ENCODE measurements around the gene GLIS2.

GLIS2 gene

GRCh38 chr16:4293181-4293716 is 22.6 kb upstream of the GLIS2 start:
- H3K27me3 ChIP-seq (ENCODE audit: insufficient read depth, poor library complexity, severe bottlenecking) = no peaks in the 10 kb centered on the region
- TF ChIP-seq SPI1 (IDR thresholded peaks at IDR 0.05; ENCODE audit: borderline replicate concordance, low read depth) (no peak), POLR2AphosphoS5 (IDR thresholded peaks at IDR 0.05; ENCODE audit: low read depth) (no peak), REST (IDR thresholded peaks at IDR 0.05; ENCODE audit: insufficient replicate concordance, low read depth) (no peak), GABPA (IDR thresholded peaks at IDR 0.05; ENCODE audit: low read depth) (no peak)
- TF ChIP-seq, protein P1, sequence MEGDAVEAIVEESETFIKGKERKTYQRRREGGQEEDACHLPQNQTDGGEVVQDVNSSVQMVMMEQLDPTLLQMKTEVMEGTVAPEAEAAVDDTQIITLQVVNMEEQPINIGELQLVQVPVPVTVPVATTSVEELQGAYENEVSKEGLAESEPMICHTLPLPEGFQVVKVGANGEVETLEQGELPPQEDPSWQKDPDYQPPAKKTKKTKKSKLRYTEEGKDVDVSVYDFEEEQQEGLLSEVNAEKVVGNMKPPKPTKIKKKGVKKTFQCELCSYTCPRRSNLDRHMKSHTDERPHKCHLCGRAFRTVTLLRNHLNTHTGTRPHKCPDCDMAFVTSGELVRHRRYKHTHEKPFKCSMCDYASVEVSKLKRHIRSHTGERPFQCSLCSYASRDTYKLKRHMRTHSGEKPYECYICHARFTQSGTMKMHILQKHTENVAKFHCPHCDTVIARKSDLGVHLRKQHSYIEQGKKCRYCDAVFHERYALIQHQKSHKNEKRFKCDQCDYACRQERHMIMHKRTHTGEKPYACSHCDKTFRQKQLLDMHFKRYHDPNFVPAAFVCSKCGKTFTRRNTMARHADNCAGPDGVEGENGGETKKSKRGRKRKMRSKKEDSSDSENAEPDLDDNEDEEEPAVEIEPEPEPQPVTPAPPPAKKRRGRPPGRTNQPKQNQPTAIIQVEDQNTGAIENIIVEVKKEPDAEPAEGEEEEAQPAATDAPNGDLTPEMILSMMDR (IDR thresholded peaks at IDR 0.05; ENCODE audit: insufficient read depth, low read length) = no peak

DNA sequence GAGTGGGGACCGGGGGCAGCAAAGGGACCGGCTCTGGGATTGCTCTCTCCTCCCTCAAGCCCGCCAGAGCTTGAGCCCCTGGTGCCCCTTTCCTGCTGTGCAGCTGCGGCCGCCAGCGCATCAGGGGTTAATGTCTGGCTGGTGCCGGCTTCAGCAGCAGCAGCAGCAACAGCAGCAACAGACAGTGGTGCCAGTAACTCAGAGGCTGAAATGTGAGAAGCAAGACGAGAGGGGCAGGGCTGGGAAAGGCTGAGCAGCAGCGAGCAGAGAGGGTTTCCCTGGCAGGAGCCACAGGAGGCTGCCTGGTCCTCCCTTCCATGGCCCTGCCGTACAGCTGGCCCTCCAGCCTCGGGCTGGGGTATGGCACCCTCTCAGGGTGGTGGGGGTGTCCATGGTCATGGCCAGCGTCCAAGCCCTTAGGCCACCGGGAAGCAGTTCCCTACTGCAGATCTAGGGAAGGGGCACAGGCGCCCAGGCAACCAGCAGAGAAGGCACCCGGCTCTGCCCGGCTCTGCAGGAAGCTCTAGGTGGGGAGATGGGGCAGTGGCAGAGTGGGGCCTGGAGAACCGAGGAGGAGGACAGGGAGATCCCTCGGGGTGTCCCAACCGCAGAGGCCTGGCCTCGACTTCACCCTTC is 21.9 kb upstream of the GLIS2 start:
- no peak overlapping the region for H3K27ac ChIP-seq (replicated peaks)
- no peaks in the 10 kb centered on the region for H3K27me3 ChIP-seq (ENCODE audit: insufficient read depth, poor library complexity, severe bottlenecking)
- no peak for DNase-seq (ENCODE audit: low read depth in 1 of 2, low spot score in 1 of 2)
- TF ChIP-seq REST (IDR thresholded peaks at IDR 0.05; ENCODE audit: insufficient replicate concordance, low read depth) (no peak), GABPA (IDR thresholded peaks at IDR 0.05; ENCODE audit: low read depth) (no peak), POLR2AphosphoS5 (IDR thresholded peaks at IDR 0.05; ENCODE audit: low read depth) (no peak), SPI1 (IDR thresholded peaks at IDR 0.05; ENCODE audit: borderline replicate concordance, low read depth) (no peak)
- TF ChIP-seq, protein P1 (IDR thresholded peaks at IDR 0.05; ENCODE audit: insufficient read depth, low read length) = no peak
- H3K4me3 ChIP-seq (replicated peaks; ENCODE audit: insufficient read depth, low read length) = no peak overlapping the region

More at GRCh38 chr16:4293181-4293716, 22.6 kb upstream of the GLIS2 start:
- DNase-seq (ENCODE audit: low read depth in 1 of 2, low spot score in 1 of 2) = no peak
- H3K4me3 ChIP-seq (replicated peaks; ENCODE audit: insufficient read depth, low read length) = no peak overlapping the region
- no peak overlapping the region for H3K27ac ChIP-seq (replicated peaks)

GRCh38 chr16:4295581-4295980 is 20.3 kb upstream of the GLIS2 start:
- Histone ChIP-seq H3K27ac (replicated peaks) (no peak overlapping the region), H3K27me3 (ENCODE audit: insufficient read depth, poor library complexity, severe bottlenecking) (no peaks in the 10 kb centered on the region), H3K4me3 (replicated peaks; ENCODE audit: insufficient read depth, low read length) (no peak overlapping the region)
- no peak for DNase-seq (ENCODE audit: low read depth in 1 of 2, low spot score in 1 of 2)
- TF ChIP-seq GABPA (IDR thresholded peaks at IDR 0.05; ENCODE audit: low read depth) (no peak), POLR2AphosphoS5 (IDR thresholded peaks at IDR 0.05; ENCODE audit: low read depth) (no peak), SPI1 (IDR thresholded peaks at IDR 0.05; ENCODE audit: borderline replicate concordance, low read depth) (no peak), REST (IDR thresholded peaks at IDR 0.05; ENCODE audit: insufficient replicate concordance, low read depth) (no peak)
- TF ChIP-seq, protein P1 (IDR thresholded peaks at IDR 0.05; ENCODE audit: insufficient read depth, low read length) = no peak

All from HL-60 (cell line).